Measurements from ENCODE around the gene COL23A1. TPM values are rescaled to one million over a fixed set of nuclear protein-coding genes. Genes with fewer than 3 reads are reported as not detected.
A peak's percentile ranks its signal among the peaks of the same experiment; 100 is the strongest.
"Not testable (repeated sequence)": the region's sequence is repeated elsewhere in the genome, so short reads cannot be mapped to it uniquely, and the experiment has no call there.

The COL23A1 gene
- total RNA-seq, 2 experiments from 2014 or later: 0.63 to 0.68 TPM

DNA sequence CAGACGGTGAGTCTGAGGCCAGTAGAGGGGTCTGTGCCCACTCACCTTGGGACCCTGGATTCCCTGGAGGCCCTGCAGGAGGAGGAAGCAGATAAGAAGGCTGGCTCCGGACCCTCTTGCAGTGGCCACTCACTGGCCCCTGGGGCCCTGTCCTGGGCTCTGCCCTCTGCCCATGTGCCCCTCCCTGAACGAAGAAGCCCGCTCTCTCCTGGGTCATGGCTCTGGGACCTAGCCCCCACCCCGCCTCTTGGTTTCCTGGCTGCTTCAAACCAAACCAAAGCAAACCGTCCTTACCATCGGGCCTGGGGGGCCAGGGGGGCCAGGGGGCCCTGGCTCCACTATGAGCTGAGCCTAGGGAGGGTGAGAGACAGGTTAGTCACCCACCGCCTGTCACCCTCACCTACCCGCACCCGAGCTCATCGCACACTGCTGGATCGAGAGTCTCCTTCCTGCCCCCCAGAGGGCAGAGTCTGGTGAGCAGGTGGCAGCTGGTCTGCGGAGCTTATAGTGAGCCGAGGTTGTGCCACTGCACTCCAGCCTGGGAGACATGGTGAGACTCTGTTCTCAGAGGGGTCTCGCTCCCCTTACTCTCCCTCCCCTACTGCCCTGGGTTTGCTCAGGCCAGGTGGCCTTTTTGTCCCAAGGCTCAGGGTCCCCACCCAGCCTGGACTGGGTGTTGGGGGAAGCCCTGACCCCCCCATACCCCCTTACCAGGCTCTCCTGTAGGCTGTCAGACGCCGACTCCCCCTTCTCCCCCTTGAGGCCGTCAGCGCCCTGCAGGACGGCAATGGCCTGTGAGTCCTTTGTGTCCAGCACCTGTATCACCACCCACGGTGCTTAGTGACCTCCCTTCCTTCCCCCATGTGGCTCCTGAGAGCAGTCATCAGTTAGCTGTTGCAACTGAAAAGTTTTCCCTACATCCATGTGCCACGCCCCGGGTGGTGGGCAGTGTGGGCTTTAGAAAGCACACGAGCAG, 342.4 kb downstream of the COL23A1 start:
- Mint-ChIP-seq H3K4me1 (ENCODE audit: low read depth) (peaks cover 72% of the 10 kb centered on the region), H3K9me3 (ENCODE audit: insufficient read depth) (no peaks in the 10 kb centered on the region), H3K4me3 (no peak overlapping the region), H3K27ac (peak overlapping the region; percentile 85), H3K36me3 (ENCODE audit: low read depth) (peaks cover 4% of the 10 kb centered on the region), H3K27me3 (ENCODE audit: low read depth) (no peaks in the 10 kb centered on the region)
- DNase-seq (peak; percentile 61), ATAC-seq (peak; percentile 34)
- ChIA-PET CTCF (interaction anchor here (1.1 to 3.3 kb wide), 3 partner anchors 9 to 13 kb away, joined by 3 to 22 read pairs (median 4); no protein-coding TSS in a partner anchor), POLR2A (no interaction called here)

DNA sequence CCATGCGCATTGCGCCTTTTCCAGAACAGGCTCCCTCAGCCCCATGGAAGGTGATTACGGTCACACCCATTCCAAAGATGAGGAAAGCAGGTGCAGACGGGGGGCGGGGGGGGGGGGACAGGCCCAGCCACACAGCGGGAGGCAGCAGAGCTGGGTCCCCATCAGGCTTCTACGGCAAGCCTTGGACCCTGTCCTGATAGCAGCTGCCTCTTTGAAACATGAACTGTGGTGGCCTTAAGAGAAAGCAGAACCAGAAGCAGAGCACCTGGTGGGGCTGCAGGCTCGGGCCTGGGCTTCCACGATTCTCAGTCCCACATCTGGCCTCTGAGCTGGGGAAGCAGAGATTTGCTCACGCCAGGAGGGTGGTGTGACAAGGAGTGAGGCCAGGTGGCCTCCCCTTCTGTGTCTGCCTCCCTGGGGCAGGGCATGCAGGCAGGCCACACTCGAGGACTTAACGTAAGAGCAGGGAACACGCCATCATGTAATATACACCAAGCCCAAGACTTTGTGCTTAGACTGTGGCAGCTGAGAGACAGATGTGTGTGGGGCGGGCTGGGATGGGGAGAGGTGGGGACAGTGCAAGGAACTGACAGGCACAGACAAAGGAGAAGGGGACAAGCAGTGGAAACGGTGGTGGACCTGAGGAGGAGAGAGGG, 343.4 kb downstream of the COL23A1 start:
- CTCF ChIA-PET: interaction anchor here (3.3 kb wide), 1 partner anchor 12 kb away, joined by 22 read pairs; no protein-coding TSS in a partner anchor
- no peak for DNase-seq

DNA sequence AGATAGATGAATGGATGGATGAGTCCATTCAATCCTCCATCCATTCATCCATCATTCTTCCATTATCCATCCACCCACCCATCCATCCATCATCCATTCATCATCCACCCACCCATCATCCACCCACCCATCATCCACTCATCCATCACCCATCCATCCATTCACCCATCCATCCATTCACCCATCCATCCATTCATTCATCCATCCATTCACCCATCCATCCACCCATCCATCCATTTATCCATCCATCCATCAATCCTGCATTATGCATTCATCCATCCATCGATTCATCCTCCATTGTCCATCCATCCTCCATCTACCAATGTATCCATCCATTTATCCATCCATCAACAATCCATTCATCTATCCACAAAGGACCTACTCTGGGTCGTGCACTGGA, 344.8 kb downstream of the COL23A1 start:
- CTCF ChIA-PET: no interaction called here
- Mint-ChIP-seq H3K4me3 (no peak overlapping the region), H3K36me3 (ENCODE audit: low read depth) (peaks cover 4% of the 10 kb centered on the region), H3K27ac (no peak overlapping the region), H3K4me1 (ENCODE audit: low read depth) (peaks cover 78% of the 10 kb centered on the region), H3K9me3 (ENCODE audit: insufficient read depth) (no peaks in the 10 kb centered on the region), H3K27me3 (ENCODE audit: low read depth) (no peaks in the 10 kb centered on the region)
- DNase-seq: no peak
- no peak for ATAC-seq
- POLR2A ChIA-PET: no interaction called here

More for the DNA sequence above, 343.4 kb downstream of the COL23A1 start:
- Mint-ChIP-seq H3K9me3 (ENCODE audit: insufficient read depth) (no peaks in the 10 kb centered on the region), H3K27ac (peak overlapping the region; percentile 86), H3K36me3 (ENCODE audit: low read depth) (peaks cover 4% of the 10 kb centered on the region), H3K4me3 (no peak overlapping the region), H3K4me1 (ENCODE audit: low read depth) (peaks cover 71% of the 10 kb centered on the region), H3K27me3 (ENCODE audit: low read depth) (no peaks in the 10 kb centered on the region)
- ATAC-seq: no peak
- POLR2A ChIA-PET: no interaction called here

DNA sequence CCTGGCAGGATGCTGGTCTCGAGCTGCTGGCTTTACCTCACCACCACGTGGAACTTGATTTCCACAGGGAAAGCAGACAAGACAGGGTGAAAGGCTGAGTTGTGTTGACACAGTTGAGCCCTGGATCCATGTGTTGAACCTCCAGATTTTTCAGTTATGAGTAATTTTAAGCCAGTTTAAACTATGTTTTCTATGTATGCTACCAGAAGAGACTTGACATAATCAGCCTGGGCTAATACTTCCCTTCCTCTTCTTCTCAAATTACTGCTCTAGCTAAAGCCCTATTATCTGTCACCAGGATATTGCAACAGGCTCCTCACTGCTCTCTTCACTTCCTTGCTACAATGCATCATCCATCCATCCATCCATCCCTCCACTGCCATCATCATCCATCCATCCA, 345.6 kb downstream of the COL23A1 start:
- H3K4me3 Mint-ChIP-seq: no peak overlapping the region

DNA sequence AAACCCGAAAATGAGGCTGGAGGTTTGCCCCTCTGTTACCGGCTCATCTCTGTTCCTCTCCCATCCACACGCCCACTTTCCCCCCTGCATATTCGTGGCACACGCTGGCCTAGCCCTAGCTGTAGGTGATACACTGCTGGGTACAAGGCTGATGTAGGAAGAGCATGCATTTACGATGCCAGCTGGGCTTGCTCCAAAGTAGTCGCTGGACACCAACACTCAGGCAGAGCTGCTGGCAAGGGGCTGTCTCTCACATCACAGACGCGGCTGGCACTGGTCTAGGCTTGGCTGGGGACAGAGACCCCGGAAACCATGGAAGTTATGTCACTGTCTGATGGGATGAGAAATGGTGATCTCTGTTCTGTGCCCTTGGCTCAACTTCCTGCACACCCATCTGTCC, 347.8 kb downstream of the COL23A1 start:
- ATAC-seq (no peak), DNase-seq (no peak)
- no peaks in the 10 kb centered on the region for H3K27me3 Mint-ChIP-seq (ENCODE audit: low read depth)
- peaks cover 75% of the 10 kb centered on the region for H3K4me1 Mint-ChIP-seq (ENCODE audit: low read depth)
- peak overlapping the region; percentile 77 for H3K4me3 Mint-ChIP-seq
- H3K9me3 Mint-ChIP-seq (ENCODE audit: insufficient read depth): no peaks in the 10 kb centered on the region
- peaks cover 6% of the 10 kb centered on the region for H3K36me3 Mint-ChIP-seq (ENCODE audit: low read depth)
- H3K27ac Mint-ChIP-seq: peak overlapping the region; percentile 96
- POLR2A ChIA-PET: interaction anchor here (1.3 kb wide), 1 partner anchor 10 kb away, joined by 4 read pairs; the partner anchor contains the start of gene PHYKPL
- CTCF ChIA-PET: interaction anchor here (1.0 to 1.6 kb wide), 2 partner anchors 8 to 9 kb away, joined by 3 to 6 read pairs; no protein-coding TSS in a partner anchor

More for the DNA sequence above, 345.6 kb downstream of the COL23A1 start:
- DNase-seq (no peak), ATAC-seq (no peak)
- CTCF ChIA-PET: no interaction called here
- Mint-ChIP-seq H3K27me3 (ENCODE audit: low read depth) (no peaks in the 10 kb centered on the region), H3K27ac (peak overlapping the region; percentile 67), H3K4me1 (ENCODE audit: low read depth) (peaks cover 77% of the 10 kb centered on the region), H3K36me3 (ENCODE audit: low read depth) (peaks cover 4% of the 10 kb centered on the region), H3K9me3 (ENCODE audit: insufficient read depth) (no peaks in the 10 kb centered on the region)
- POLR2A ChIA-PET: no interaction called here

DNA sequence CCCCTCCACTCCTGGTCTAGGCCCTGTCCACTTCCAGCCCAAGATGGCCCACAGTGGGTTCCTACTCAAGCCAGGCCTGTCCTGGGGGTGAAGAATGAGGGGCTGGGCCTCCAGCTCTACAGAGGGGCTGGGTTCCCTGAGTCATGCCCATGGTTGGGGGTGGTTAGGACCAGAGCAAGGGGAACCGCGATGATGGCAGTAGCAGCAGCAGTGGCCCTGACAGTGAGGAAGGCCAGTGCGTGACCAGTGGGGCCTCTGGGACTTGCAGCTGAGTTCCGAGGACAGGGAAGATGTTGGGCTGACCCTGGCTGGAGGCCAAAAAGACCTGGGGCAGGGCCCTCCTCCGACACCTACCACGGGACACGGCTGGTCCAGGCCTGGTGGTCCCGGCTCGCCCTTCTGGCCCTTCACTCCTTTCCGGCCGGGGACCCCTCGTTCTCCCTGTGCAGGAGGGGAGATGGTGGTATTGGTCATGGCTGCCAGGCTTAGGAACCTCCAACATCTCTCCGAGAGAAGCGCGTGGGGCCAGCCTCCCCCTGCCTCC, 348.4 kb downstream of the COL23A1 start:
- POLR2A ChIA-PET: interaction anchor here (1.0 to 2.5 kb wide), 5 partner anchors 7 to 38 kb away, joined by 3 to 10 read pairs (median 6); partner anchors contain the start of genes HNRNPAB and PHYKPL
- H3K36me3 Mint-ChIP-seq (ENCODE audit: low read depth): peaks cover 6% of the 10 kb centered on the region
- no peaks in the 10 kb centered on the region for H3K27me3 Mint-ChIP-seq (ENCODE audit: low read depth)
- no peaks in the 10 kb centered on the region for H3K9me3 Mint-ChIP-seq (ENCODE audit: insufficient read depth)
- H3K27ac Mint-ChIP-seq: peak overlapping the region; percentile 96
- peaks cover 75% of the 10 kb centered on the region for H3K4me1 Mint-ChIP-seq (ENCODE audit: low read depth)
- H3K4me3 Mint-ChIP-seq: peak overlapping the region; percentile 77
- CTCF ChIA-PET: interaction anchor here (1.0 to 1.3 kb wide), 2 partner anchors 9 kb away, joined by 3 to 5 read pairs; no protein-coding TSS in a partner anchor
- DNase-seq (no peak), ATAC-seq (peak; percentile 4)

DNA sequence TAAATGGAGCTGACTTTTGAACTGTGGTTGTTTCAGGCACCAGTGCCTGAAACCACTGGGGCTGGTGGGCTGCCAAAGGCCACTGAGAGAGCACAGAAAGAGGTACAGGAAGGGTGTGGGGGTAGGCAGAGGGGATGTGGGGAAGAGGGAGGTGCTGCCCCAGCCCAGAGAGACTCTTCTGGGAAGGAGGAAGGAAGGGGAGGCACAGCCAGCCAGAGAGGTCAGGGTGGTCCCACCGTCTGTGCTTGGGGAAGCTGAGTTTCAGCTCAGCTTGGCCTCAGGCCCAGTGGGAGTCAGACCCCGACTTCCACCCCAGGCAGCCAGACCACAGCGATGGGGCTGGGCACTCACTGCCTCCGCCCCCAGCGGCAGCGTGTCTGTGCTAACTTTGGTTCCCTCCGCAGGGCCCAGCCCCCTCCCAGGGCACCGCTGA, 348.9 kb downstream of the COL23A1 start:
- Mint-ChIP-seq H3K4me1 (ENCODE audit: low read depth) (peaks cover 75% of the 10 kb centered on the region), H3K36me3 (ENCODE audit: low read depth) (peaks cover 6% of the 10 kb centered on the region), H3K27ac (peak overlapping the region; percentile 96), H3K27me3 (ENCODE audit: low read depth) (no peaks in the 10 kb centered on the region), H3K4me3 (peak overlapping the region; percentile 77), H3K9me3 (ENCODE audit: insufficient read depth) (no peaks in the 10 kb centered on the region)
- CTCF ChIA-PET: interaction anchor here (0.8 to 1.3 kb wide), 2 partner anchors 9 to 10 kb away, joined by 3 to 5 read pairs; partner anchors contain the start of gene PHYKPL
- POLR2A ChIA-PET: interaction anchor here (1.0 to 2.5 kb wide), 5 partner anchors 8 to 37 kb away, joined by 3 to 10 read pairs (median 6); partner anchors contain the start of genes HNRNPAB and PHYKPL
- DNase-seq (peak; percentile 77), ATAC-seq (peak; percentile 41)

DNA sequence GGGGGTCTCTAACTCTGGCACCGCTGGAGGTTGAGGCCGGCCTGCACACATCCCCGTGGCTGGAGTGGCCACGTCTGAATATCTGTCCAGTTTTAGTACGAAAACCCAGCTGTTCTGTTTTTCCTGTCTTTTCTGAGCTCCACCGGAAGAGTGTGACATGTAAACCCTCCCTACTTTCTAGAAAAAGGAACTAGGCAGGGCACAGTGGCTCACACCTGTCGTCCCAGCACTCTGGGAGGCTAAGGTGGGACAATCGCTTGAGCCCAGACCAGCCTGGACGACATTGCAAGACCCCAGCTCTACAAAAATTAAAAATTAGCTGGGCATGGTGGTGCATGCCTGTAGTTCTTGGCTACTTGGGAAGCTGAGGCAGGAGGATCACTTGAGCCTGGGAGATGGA, 349.4 kb downstream of the COL23A1 start:
- Mint-ChIP-seq H3K4me3 (peak overlapping the region; percentile 77), H3K36me3 (ENCODE audit: low read depth) (peaks cover 6% of the 10 kb centered on the region), H3K9me3 (ENCODE audit: insufficient read depth) (no peaks in the 10 kb centered on the region), H3K27ac (peak overlapping the region; percentile 96), H3K4me1 (ENCODE audit: low read depth) (peaks cover 76% of the 10 kb centered on the region), H3K27me3 (ENCODE audit: low read depth) (no peaks in the 10 kb centered on the region)
- DNase-seq (peak; percentile 48), ATAC-seq (peak; percentile 40)
- ChIA-PET POLR2A (interaction anchor here (1.0 to 2.5 kb wide), 4 partner anchors 8 to 37 kb away, joined by 3 to 10 read pairs (median 6); partner anchors contain the start of gene HNRNPAB), CTCF (interaction anchor here (0.8 to 1.3 kb wide), 2 partner anchors 8 to 10 kb away, joined by 3 to 5 read pairs; partner anchors contain the start of gene PHYKPL)

DNA sequence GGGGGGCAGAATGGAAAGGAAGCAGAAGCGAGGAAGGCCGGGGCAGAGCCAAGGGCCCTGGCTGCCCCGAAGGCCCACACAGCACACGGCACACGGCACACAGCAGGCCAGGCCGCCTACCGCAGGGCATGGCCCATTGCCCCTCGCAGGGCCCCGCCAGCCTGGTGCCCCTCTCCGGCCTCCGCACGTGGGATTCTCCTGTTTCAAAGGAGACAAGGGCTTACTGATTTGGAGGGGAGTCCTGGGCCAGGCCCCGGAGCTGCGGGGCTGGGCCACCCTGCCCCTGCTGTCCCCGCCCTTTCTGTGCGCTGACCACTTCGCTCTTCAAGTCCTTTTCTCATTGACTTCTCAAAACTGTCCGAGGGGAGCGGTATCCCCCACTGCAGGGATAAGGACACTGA, 349.9 kb downstream of the COL23A1 start:
- Mint-ChIP-seq H3K27me3 (ENCODE audit: low read depth) (no peaks in the 10 kb centered on the region), H3K27ac (peak overlapping the region; percentile 96), H3K4me1 (ENCODE audit: low read depth) (peaks cover 80% of the 10 kb centered on the region), H3K36me3 (ENCODE audit: low read depth) (peaks cover 6% of the 10 kb centered on the region), H3K4me3 (peak overlapping the region; percentile 77), H3K9me3 (ENCODE audit: insufficient read depth) (no peaks in the 10 kb centered on the region)
- peak; percentile 7 for ATAC-seq
- CTCF ChIA-PET: interaction anchor here (0.8 to 1.3 kb wide), 2 partner anchors 8 to 11 kb away, joined by 3 to 5 read pairs; partner anchors contain the start of gene PHYKPL
- POLR2A ChIA-PET: interaction anchor here (0.6 to 2.5 kb wide), 6 partner anchors 9 to 90 kb away, joined by 3 to 10 read pairs (median 4); partner anchors contain the start of gene HNRNPAB
- no peak for DNase-seq

DNA sequence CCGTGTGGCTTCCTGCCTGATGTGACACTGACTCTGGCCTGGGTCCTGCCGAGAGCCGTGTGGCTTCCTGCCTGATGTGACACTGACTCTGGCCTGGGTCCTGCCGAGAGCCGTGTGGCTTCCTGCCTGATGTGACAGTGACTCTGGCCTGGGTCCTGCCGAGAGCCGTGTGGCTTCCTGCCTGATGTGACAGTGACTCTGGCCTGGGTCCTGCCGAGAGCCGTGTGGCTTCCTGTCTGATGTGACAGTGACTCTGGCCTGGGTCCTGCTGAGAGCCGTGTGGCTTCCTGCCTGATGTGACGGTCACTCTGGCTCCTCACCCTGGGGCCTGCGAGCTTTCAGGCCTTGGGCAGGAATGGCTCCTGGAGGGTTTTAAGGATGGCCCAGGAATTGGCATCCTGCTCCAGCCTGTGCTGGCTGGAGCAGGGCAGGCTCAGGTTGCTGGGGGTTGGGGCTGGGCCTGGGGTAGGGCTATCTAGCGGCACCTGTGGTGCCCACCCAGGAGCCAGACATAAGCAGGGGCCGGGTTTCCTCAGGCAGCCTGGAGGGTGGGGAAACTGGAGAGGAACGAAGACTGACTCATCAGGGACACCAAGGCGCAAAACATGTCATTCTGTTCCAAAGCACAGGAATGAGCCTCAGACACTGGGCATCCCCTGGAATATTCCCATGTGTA, 350.4 kb downstream of the COL23A1 start:
- DNase-seq (peak; percentile 69), ATAC-seq (peak; percentile 3)
- H3K9me3 Mint-ChIP-seq (ENCODE audit: insufficient read depth); CTCF ChIA-PET; H3K27me3 Mint-ChIP-seq (ENCODE audit: low read depth); H3K36me3 Mint-ChIP-seq (ENCODE audit: low read depth): not testable (repeated sequence)
- H3K4me1 Mint-ChIP-seq (ENCODE audit: low read depth): peaks cover 86% of the 10 kb centered on the region
- peak overlapping the region; percentile 96 for H3K27ac Mint-ChIP-seq
- H3K4me3 Mint-ChIP-seq: peak overlapping the region; percentile 69
- POLR2A ChIA-PET: interaction anchor here (0.6 to 2.5 kb wide), 3 partner anchors 20 to 91 kb away, joined by 3 to 10 read pairs (median 3); partner anchors contain the start of gene HNRNPAB

Data from activated CD8-positive, alpha-beta T cell treated with anti-CD3 and anti-CD28 coated beads, Interleukin-2, amount 10 ng/mL, durations not matched to agents 7 days and 5 days (primary cell).